ENCODE data around the gene MAP3K3. TPM values are rescaled to one million over a fixed set of nuclear protein-coding genes. Genes with fewer than 3 reads are reported as not detected.

The MAP3K3 gene
- total RNA-seq, 2 donors from 2014 or later = 13.4 to 15.5 TPM

GRCh38 chr17:63685578-63685977 is 63.4 kb downstream of the MAP3K3 start:
- Histone ChIP-seq H3K27me3 (no peaks in the 10 kb centered on the region), H3K4me3 (no peak overlapping the region), H3K36me3 (peaks cover 8% of the 10 kb centered on the region), H3K9ac (ENCODE audit: low read depth in 2 of 2, low read length in 2 of 2) (no peak overlapping the region), H3K9me3 (no peaks in the 10 kb centered on the region), H3K4me1 (no peaks in the 10 kb centered on the region), H3K27ac (no peak overlapping the region)
- intact Hi-C loops (cut with DNase I) = no loop called here
- no peak for TF ChIP-seq CTCF (IDR thresholded peaks at IDR 0.05)
- no peak for DNase-seq

- H3K4me1 ChIP-seq = no peaks in the 10 kb centered on the region
- intact Hi-C loops (cut with DNase I) = no loop called here
- H3K36me3 ChIP-seq = peaks cover 8% of the 10 kb centered on the region
- no peak for TF ChIP-seq CTCF (IDR thresholded peaks at IDR 0.05)
- H3K27ac ChIP-seq = no peak overlapping the region
- no peaks in the 10 kb centered on the region for H3K9me3 ChIP-seq
- no peak for DNase-seq
- H3K27me3 ChIP-seq = no peaks in the 10 kb centered on the region
- H3K9ac ChIP-seq (ENCODE audit: low read depth in 2 of 2, low read length in 2 of 2) = no peak overlapping the region
- no peak overlapping the region for H3K4me3 ChIP-seq
Observed at GRCh38 chr17:63686138-63686685, 64.0 kb downstream of the MAP3K3 start.

- intact Hi-C loops (cut with DNase I) = no loop called here
- Histone ChIP-seq H3K36me3 (peaks cover 8% of the 10 kb centered on the region), H3K27me3 (no peaks in the 10 kb centered on the region), H3K9ac (ENCODE audit: low read depth in 2 of 2, low read length in 2 of 2) (no peak overlapping the region), H3K4me1 (no peaks in the 10 kb centered on the region), H3K9me3 (no peaks in the 10 kb centered on the region), H3K27ac (no peak overlapping the region), H3K4me3 (no peak overlapping the region)
- TF ChIP-seq CTCF (IDR thresholded peaks at IDR 0.05) = no peak
- DNase-seq = no peak
Observed at GRCh38 chr17:63688396-63689020, 66.3 kb downstream of the MAP3K3 start.

GRCh38 chr17:63689479-63689878 is 67.3 kb downstream of the MAP3K3 start:
- Histone ChIP-seq H3K27ac (no peak overlapping the region), H3K9me3 (no peaks in the 10 kb centered on the region), H3K4me1 (no peaks in the 10 kb centered on the region), H3K36me3 (peaks cover 8% of the 10 kb centered on the region), H3K27me3 (no peaks in the 10 kb centered on the region), H3K9ac (ENCODE audit: low read depth in 2 of 2, low read length in 2 of 2) (no peak overlapping the region), H3K4me3 (no peak overlapping the region)
- TF ChIP-seq CTCF (IDR thresholded peaks at IDR 0.05) = no peak
- intact Hi-C loops (cut with DNase I) = no loop called here
- DNase-seq = no peak

- no peak overlapping the region for H3K4me3 ChIP-seq
- peaks cover 8% of the 10 kb centered on the region for H3K36me3 ChIP-seq
- H3K27ac ChIP-seq = no peak overlapping the region
- no peak for TF ChIP-seq CTCF (IDR thresholded peaks at IDR 0.05)
- no peaks in the 10 kb centered on the region for H3K27me3 ChIP-seq
- no peak for DNase-seq
- H3K9me3 ChIP-seq = no peaks in the 10 kb centered on the region
- intact Hi-C loops (cut with DNase I) = no loop called here
- no peak overlapping the region for H3K9ac ChIP-seq (ENCODE audit: low read depth in 2 of 2, low read length in 2 of 2)
- H3K4me1 ChIP-seq = no peaks in the 10 kb centered on the region
Observed at GRCh38 chr17:63692195-63692816, 70.1 kb downstream of the MAP3K3 start.

Data from colonic mucosa (tissue), 4 donors.